OCI-M2 (cell line): ENCODE measurements around the gene RAD18.

Experiments
- DNase-seq: peaks from one replicate; lab custom pipeline; 2025; ENCODE audit not compliant: unreplicated experiment; lab: John Stamatoyannopoulos, UW

Gene RAD18

DNA sequence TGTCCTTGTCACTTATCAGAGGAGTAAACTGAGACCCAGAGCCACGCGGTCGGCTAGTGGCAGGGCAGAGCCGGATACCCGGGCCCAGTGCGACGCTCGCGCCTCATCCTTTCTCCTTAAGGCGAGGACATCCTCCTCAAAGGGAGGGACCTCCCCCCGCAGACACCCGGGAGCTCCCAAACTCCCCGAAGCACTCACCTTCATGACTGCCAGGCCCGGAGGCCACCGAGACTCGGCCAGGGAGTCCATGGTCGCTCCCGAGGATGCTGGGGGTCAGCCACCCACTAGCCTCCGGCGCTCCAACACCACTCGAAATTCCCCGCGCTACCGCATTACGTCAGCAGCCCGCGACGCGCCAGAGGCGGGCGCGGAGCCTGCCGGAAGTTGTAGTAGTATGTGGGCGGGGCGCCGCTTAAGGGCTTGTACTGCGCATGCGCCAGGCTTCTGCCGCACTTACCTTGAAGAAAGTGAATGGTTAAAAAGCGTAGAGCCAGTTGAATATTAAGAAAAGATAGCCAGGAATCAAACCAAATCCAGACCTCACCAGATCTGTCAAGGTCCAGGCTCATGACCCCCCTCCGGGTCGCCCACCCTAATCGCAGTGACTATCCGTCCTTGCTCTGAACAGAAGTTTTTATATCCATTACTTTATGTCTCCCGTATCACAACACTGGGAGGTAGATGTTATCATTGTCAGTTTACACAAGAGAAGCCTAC is at the start of gene RAD18:
TSS of gene RAD18 (minus strand) at position 336 of the 717 bp plus-strand sequence. CDS start at position 249, 87 bp downstream.
- peak; percentile 65 for DNase-seq

GRCh38 chr3:9012521-9012920 is 49.2 kb upstream of the RAD18 start:
- DNase-seq: no peak

DNA sequence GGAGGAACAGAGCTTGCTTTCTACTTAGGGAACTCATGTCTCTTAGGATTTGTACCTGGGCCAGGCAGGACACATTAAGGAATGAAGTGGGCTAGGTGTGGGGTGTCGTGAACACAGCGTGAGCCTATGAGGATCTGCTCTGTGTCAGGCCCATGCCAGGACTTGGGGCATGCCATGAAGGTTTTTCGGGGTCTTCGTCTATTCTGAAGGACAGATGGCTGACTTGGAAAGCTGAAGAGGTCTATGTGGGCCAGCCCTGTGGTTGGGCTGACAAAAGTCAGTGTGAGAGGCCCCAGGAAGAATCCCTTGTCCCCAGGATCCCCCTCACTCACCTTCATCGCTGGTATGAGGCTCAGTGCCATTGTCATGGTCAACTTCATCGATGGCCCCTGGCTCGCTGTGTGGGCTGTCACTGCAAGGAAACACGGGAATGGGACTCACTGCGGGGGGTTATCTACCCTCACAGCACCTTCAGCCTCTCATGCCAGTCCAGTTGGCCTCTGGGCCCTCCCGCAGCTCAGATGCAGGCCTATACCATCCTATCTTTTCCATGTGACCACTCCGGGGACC is 46.8 kb upstream of the RAD18 start:
- no peak for DNase-seq

- DNase-seq: no peak
These were observed 45.4 kb upstream of the RAD18 start for GRCh38 chr3:9008550-9009255.

GRCh38 chr3:9007928-9008327 is 44.7 kb upstream of the RAD18 start:
- no peak for DNase-seq

DNA sequence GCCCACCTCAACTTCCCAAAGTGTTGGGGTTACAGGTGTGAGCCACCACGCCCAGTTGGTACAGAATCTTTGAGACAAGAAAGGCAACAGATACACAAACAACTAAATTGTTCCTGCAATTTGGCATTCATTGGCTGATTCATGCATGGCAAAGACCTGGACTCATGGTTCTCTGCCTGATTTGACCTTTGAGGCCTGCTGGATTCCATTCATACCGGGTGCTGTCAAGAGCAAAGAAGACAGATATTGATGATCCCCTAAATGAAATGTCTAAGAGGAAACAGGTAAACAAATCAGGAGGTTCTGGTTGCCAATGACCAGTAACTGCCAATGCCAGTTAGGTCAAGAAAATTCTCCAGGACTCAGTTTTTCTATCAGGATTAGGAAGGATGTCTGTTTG is 43.9 kb upstream of the RAD18 start:
- DNase-seq: no peak

- no peak for DNase-seq
These were observed 36.8 kb upstream of the RAD18 start for GRCh38 chr3:9000041-9000440.

DNA sequence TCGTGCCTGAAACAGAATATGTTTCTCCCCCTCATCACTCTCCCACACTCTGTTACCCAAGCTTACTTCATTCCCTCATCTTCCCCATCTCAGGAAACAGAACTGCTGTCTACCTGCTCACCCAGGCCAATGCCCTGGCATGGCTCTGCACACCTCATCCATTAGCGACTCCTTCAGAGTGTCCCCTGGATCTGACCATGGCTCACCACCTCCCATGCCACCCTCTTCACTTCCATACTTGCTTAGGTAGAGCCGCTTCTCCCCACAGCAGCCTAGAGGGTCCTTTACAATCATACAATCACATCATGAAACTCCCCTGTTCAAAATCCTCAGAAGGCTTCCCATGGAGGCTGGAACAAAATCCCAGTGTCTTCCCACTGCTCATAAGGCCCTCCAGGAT is 33.9 kb upstream of the RAD18 start:
- no peak for DNase-seq

GRCh38 chr3:8996681-8997121 is 33.4 kb upstream of the RAD18 start:
- no peak for DNase-seq

DNA sequence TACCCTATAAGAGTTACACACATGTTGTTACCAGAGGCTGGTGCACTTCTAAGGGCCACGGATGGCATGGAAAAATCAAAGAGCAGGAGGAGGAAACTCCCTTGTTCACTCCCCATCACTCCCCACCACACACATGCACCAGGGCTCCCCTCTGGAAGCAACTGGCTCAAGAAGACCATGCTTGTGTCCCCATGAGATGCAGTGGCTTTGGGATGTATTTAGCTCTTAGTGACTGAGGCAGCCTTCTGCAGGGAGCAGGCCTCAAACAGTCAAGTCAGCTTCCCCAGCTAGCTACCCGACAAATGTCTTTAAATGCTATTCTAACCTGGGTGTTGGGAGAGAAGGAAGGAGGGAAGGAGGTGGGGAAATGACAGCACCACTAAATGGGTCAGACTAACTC is 32.9 kb upstream of the RAD18 start:
- no peak for DNase-seq

GRCh38 chr3:8994226-8994625 is 31.0 kb upstream of the RAD18 start:
- no peak for DNase-seq

GRCh38 chr3:8993331-8993730 is 30.1 kb upstream of the RAD18 start:
- no peak for DNase-seq

DNA sequence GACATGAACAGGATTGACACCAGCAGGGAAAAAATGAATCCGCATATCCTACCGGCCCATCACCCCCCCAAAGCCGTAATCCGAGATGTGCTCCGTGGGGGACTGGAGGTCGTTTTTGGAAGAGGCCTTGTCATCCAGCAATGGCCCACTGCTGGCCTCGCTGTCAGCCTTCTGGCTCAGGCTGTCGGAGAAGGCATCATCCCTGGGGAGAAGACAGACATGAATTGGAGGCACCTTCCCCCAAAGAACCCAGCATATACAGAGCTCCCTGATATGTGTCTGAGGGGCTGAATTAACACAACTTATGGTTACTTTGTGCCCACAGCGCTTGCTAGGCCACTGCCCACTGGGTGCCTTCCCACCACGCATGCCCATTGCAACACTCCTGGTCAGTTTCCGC is 29.6 kb upstream of the RAD18 start:
- DNase-seq: no peak

DNA sequence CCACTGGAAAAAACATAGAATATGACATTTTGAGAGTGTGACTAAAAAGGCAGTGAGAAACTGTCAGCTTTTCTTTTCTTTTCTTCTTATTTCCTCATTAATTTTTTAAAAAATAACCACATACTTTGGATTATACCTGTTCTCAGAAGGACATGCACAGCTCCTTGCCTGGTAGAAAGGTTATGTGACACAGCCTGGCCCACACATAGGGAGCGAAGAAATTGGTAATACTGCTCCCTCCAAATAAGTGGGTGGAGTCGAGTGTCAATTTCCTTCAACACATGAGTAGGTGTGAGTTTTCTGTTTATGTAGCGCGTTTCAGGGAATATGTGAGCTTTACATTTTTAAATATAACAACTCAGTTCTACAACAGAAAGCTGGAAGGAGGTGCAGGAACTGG is 28.9 kb upstream of the RAD18 start:
- no peak for DNase-seq

DNA sequence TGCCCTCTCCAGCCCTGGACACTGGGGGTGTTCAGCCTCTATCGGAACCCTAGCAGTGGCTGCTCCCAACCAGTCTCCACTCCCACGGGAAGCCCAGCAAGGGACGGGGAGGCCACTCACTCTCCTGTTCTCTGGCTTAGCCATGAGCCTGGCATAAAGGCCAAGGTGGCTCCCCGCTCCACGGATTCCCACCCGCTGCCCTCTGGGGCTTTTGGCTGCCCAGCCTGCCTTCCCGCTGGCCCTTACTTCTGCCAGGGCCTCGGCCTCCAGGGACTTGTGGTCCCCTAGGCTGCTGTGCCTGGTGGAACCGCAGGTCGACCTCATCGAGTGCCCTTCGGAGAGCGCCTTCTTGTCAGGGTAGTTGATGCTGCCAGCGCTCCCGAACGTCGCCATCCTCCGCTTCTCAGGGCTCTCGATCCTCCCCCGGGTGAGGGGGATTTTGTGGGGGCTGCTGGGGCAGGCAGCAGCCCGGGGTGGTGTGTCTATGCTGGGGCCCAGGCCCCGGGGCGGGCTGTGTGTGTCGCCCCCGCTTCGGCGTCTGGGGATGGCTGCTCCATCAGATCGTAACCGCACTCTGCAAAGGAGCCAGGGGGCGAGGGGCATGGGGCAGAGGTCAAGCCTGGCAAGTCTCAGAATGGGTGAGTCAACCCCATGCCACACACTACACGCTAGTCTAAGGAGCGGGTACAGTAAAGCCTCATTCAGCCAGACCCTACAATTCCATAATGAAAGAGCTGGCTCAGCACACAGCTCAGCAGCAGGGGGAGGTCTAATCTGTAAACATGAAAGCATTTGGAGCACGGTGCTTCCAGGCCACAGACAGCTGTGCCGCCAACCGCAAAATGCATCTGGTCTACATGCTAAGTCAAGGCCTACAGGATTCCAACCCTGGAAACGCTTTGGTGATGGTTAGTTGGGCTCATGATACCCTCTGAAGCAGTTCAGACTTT is 27.3 kb upstream of the RAD18 start:
- no peak for DNase-seq

DNA sequence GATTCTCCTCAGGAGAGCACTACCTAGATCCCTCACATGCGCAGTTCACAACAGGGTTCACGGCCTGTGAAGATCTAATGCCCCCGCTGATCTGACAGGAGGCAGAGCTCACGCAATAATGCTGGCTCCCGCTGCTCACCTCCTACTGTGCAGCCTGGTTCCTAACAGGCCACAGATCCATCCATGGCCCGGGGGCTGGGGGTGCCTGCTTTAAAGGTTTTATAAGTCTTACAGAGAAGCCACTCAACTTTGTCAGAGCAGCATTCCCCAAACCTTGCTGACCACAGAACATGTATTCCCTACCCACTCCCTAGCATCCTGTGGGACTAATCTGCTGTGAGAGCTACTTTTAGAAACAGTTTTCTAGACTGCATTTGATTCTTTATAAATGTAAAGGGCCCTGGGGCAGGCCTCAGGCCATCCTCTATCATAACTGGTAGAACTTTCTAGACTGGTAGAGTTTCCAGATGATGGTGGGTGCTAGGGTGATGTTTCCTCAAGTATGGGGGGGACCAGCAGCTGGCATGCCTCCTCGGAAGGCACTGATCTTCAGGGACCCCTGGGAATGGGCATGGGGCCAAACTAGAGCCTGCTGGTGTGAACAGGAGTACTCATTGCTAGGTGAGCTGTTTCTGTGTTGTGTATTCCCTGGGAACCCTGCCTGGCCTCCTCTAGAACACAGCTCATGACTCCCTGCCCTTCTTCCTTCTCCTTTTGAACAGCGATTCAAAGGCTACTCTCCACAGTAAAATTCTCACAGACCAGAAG is 25.7 kb upstream of the RAD18 start:
- no peak for DNase-seq

- DNase-seq: no peak
These were observed 25.0 kb upstream of the RAD18 start for GRCh38 chr3:8988384-8988655.

DNA sequence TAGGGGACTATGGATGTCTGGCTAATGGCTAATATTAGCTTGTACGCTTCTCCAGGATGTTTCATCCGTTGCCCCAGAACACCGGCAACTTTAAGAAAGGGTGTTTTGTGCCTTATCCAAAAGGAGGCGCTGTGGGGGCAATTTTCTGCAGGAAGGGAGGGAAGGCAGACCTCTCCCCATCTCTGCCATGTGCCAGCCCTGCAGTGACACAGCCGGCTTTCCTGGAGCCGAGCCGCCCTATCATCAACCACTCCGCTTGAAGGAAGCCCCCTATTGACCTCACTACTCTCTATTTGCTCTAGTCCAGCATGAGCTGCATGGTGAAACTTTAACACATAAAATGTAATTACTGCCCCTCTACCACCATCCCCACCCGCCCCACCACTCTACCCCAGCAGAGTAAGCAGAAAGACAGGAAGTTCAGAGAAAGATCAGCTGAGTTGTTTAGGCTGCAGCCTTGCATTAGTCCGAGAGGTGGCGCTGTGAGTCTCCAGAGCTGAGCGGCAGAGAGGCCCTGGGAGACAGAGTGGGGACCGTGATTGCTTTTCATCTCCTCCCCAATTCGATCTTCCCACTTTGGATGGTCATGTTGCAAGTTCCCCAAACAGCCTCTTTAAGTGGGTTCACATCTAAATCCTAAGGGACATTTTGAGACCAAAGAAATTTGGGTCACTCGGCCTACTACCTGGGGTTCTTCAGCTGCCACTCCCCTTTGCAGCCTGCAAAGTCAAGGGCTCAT is 24.5 kb upstream of the RAD18 start:
- no peak for DNase-seq

GRCh38 chr3:8987226-8987625 is 24.0 kb upstream of the RAD18 start:
- DNase-seq: no peak

GRCh38 chr3:8986741-8987140 is 23.5 kb upstream of the RAD18 start:
- no peak for DNase-seq
